Endothelial cell of umbilical vein (primary cell): ENCODE results near the gene NLRP6. TPM values are rescaled to one million over a fixed set of nuclear protein-coding genes. Genes with fewer than 3 reads are reported as not detected.
A peak's percentile ranks its signal among the peaks of the same experiment; 100 is the strongest.

ENCODE experiments used
- BruUV-seq: library from RNA; stranded (reverse); fragments of 400-500 nt; replicated peaks from 2 replicates; lab custom pipeline; 2021; lab: Mats Ljungman, UMichigan
- CTCF ChIA-PET: fragments of 300-600, 350-600 bp; sonication (Branson Sonifier 250); formaldehyde crosslinking; loops from one replicate; lab custom pipeline; 2021; ENCODE audit warnings: antibody characterized with exemption, inconsistent platforms; lab: Charles Lee
- POLR2A ChIA-PET: fragments of 300-600, 350-600 bp; sonication (Branson Sonifier 250); formaldehyde crosslinking; loops from one replicate; lab custom pipeline; 2021; ENCODE audit warnings: antibody characterized with exemption, inconsistent platforms; lab: Charles Lee
- DNase-seq: peaks from one replicate; pipeline ENCODE4 v3.0.0-alpha.2; 2011; ENCODE audit warnings: low read depth, low spot score
- FAIRE-seq: peaks from 2 replicates; lab custom pipeline; 2011; peaks lifted over from hg19 to GRCh38; lab: Jason Lieb, UNC
- H2AFZ ChIP-seq: 2 replicates; pipeline ENCODE4 v1.6.0; 2012; ENCODE audit warnings: low read depth, low read length, control low read depth, inconsistent platforms
- H3K27ac ChIP-seq: 2 replicates; pipeline ENCODE4 v1.5.1; 2011; ENCODE audit warnings: low read depth, mild to moderate bottlenecking, control low read depth, low read length, moderate library complexity; ENCODE audit not compliant: insufficient read depth
- H3K27me3 ChIP-seq, 2 experiments: 2 replicates each; pipeline versions ENCODE4 v1.6.0 to v1.6.1; 2011; ENCODE audit warnings: low read length in 2 of 2, mixed read lengths in 1 of 2; ENCODE audit not compliant: control insufficient read depth in 2 of 2, insufficient read depth in 2 of 2
- H3K36me3 ChIP-seq, 2 experiments: 2 replicates in 1 of 2; 3 replicates in 1 of 2; pipeline ENCODE4 v1.5.1; 2011; ENCODE audit warnings: low read length in 2 of 2, mild to moderate bottlenecking in 1 of 2, moderate library complexity in 1 of 2; ENCODE audit not compliant: control insufficient read depth in 2 of 2, insufficient read depth in 2 of 2; ENCODE audit errors: extremely low read depth in 1 of 2
- H3K4me1 ChIP-seq: 3 replicates; pipeline ENCODE4 v1.5.1; 2011; ENCODE audit warnings: mild to moderate bottlenecking, low read length; ENCODE audit not compliant: control insufficient read depth, insufficient read depth; ENCODE audit errors: extremely low read depth
- H3K4me2 ChIP-seq: 2 replicates; pipeline ENCODE4 v1.6.1; 2011; ENCODE audit warnings: low read length, control low read depth, mixed read lengths; ENCODE audit not compliant: insufficient read depth
- H3K4me3 ChIP-seq, 3 experiments: fragments of 200-600 bp in 1 of 3; sonication (generic), shearing (Covaris generic) in 1 of 3; replicated peaks in 1 of 3; 2 replicates each; pipeline ENCODE4 v1.5.1; 2011 to 2016; ENCODE audit warnings: control low read depth in 3 of 3, low read length in 3 of 3, mild to moderate bottlenecking in 2 of 3, inconsistent platforms in 1 of 3, low read depth in 1 of 3, moderate library complexity in 1 of 3; ENCODE audit not compliant: insufficient read depth in 1 of 3
- H3K79me2 ChIP-seq: 2 replicates; pipeline ENCODE4 v1.6.0; 2012; ENCODE audit warnings: low read length, inconsistent platforms; ENCODE audit not compliant: control insufficient read depth, insufficient read depth
- H3K9ac ChIP-seq: replicated peaks from 2 replicates; pipeline ENCODE3; 2011; ENCODE audit warnings: low read length, control low read depth; ENCODE audit not compliant: insufficient read depth; ENCODE audit errors: extremely low read depth
- H3K9me1 ChIP-seq: replicated peaks from 3 replicates; pipeline ENCODE4 v1.6.0; 2011; ENCODE audit warnings: mild to moderate bottlenecking, low read length; ENCODE audit not compliant: control insufficient read depth, insufficient read depth; ENCODE audit errors: extremely low read depth
- H3K9me3 ChIP-seq: replicated peaks from 2 replicates; pipeline ENCODE4 v1.5.1; 2012; ENCODE audit warnings: low read length, inconsistent platforms; ENCODE audit not compliant: control insufficient read depth, insufficient read depth
- H4K20me1 ChIP-seq: replicated peaks from 2 replicates; pipeline ENCODE3; 2011; ENCODE audit warnings: mild to moderate bottlenecking, low read length; ENCODE audit not compliant: control insufficient read depth, insufficient read depth; ENCODE audit errors: extremely low read depth
- CTCF ChIP-seq, 2 donors: IDR thresholded peaks; 1 replicate in 1 of 2; 2 replicates in 1 of 2; pipeline ENCODE4 v1.5.1; 2011; ENCODE audit warnings: low read length in 2 of 2, mild to moderate bottlenecking in 2 of 2, moderate library complexity in 2 of 2, control low read depth in 1 of 2, inconsistent platforms in 1 of 2, low read depth in 1 of 2; ENCODE audit not compliant: insufficient read depth in 1 of 2; ENCODE audit errors: extremely low read depth in 1 of 2
- EZH2 ChIP-seq: IDR thresholded peaks from 2 replicates; pipeline ENCODE4 v1.6.1; 2012; ENCODE audit warnings: borderline replicate concordance, low read depth, mild to moderate bottlenecking, moderate library complexity, low read length, inconsistent platforms; ENCODE audit not compliant: severe bottlenecking
- FOS ChIP-seq: IDR thresholded peaks from 2 replicates; pipeline ENCODE4 v1.6.1; 2011; ENCODE audit warnings: mild to moderate bottlenecking, low read length, moderate library complexity, borderline replicate concordance; ENCODE audit not compliant: insufficient read depth
- GATA2 ChIP-seq: IDR thresholded peaks from 2 replicates; pipeline ENCODE4 v1.7.0; 2011; ENCODE audit warnings: low read depth, mild to moderate bottlenecking, moderate library complexity, mixed read lengths, low read length; ENCODE audit not compliant: insufficient read length, insufficient read depth
- JUN ChIP-seq: IDR thresholded peaks from 2 replicates; pipeline ENCODE4 v1.6.1; 2011; ENCODE audit warnings: borderline replicate concordance, low read depth; ENCODE audit not compliant: insufficient read length, insufficient read depth
- MAX ChIP-seq: IDR thresholded peaks from 2 replicates; pipeline ENCODE4 v1.6.1; 2011; ENCODE audit not compliant: insufficient read depth, insufficient read length
- MYC ChIP-seq: IDR thresholded peaks from one replicate; pipeline ENCODE4 v1.6.1; 2011; ENCODE audit warnings: mild to moderate bottlenecking, low read depth, low read length
- POLR2A ChIP-seq: IDR thresholded peaks from 2 replicates; pipeline ENCODE4 v1.6.1; 2012; ENCODE audit warnings: low read depth, mild to moderate bottlenecking, control low read depth, low read length
- POLR2AphosphoS5 ChIP-seq: IDR thresholded peaks from 2 replicates; pipeline ENCODE4 v1.6.1; 2012; ENCODE audit warnings: low read depth, mild to moderate bottlenecking, control low read depth, low read length, moderate library complexity; ENCODE audit not compliant: insufficient read depth
- dilution Hi-C: fragments of 300-500 bp; cut with MboI; formaldehyde crosslinking; loops from one replicate; pipeline ENCODE4 v1.15.0; 2019; ENCODE audit warnings: low sequenced_read_pairs; ENCODE audit not compliant: extremely low pct_ligation_motif_present
- intact Hi-C: fragments of 100-400 bp; cut with micrococcal nuclease; formaldehyde crosslinking; loops from one replicate; pipeline ENCODE4 v1.10.0; 2022
- polyA plus RNA-seq, 4 experiments: library from polyadenylated mRNA; depleted of rRNA in 3 of 4; stranded (reverse) in 3 of 4; unstranded in 1 of 4; fragments of >200 nt; gene quantifications; 2 replicates each; pipeline versions ENCODE4 v1.2.1 to v1.2.3, GENCODE V29; 2011 to 2012; ENCODE audit warnings: missing spikeins in 1 of 4
- total RNA-seq: library from RNA; stranded (reverse); gene quantifications from 2 replicates; pipeline ENCODE4 v1.2.3, GENCODE V29; 2021

NLRP6 gene
- total and polyA plus RNA-seq, 2 donors (not counting 3 experiments of a cell fraction or from before 2014, with no cell fraction given), result not detected

GRCh38 chr11:326592-326841, 48.3 kb downstream of the NLRP6 start:
- POLR2A ChIA-PET, result no interaction called here
- peaks cover 15% of the 10 kb centered on the region for H3K4me1 ChIP-seq
- H3K4me2 ChIP-seq, result no peak overlapping the region
- H4K20me1 ChIP-seq, result no peaks in the 10 kb centered on the region
- H2AFZ ChIP-seq, result peak overlapping the region; percentile 50
- dilution Hi-C loops (no loop called here), intact Hi-C loops (loop anchor here (2.0 kb wide), 1 partner anchor 30 kb away; no protein-coding TSS in a partner anchor)
- H3K4me3 ChIP-seq, result no peak overlapping the region
- no peak for TF ChIP-seq POLR2AphosphoS5
- TF ChIP-seq EZH2, result no peak
- TF ChIP-seq POLR2A, result no peak
- TF ChIP-seq FOS, result no peak
- TF ChIP-seq CTCF (IDR thresholded peaks at IDR 0.05; ENCODE audit: extremely low read depth in 1 of 2, insufficient read depth in 1 of 2, low read depth in 1 of 2, low read length in 2 of 2), result no peak
- no peak for TF ChIP-seq MYC
- no peak for TF ChIP-seq GATA2
- TF ChIP-seq MAX, result no peak
- no peak for TF ChIP-seq JUN
- no peaks in the 10 kb centered on the region for H3K9me3 ChIP-seq
- no peaks in the 10 kb centered on the region for H3K36me3 ChIP-seq
- H3K9ac ChIP-seq, result no peak overlapping the region
- no peaks in the 10 kb centered on the region for H3K9me1 ChIP-seq
- peak overlapping the region; percentile 59 for H3K27ac ChIP-seq
- DNase-seq (no peak), FAIRE-seq (no peak)
- CTCF ChIA-PET, result interaction anchor here (1.2 to 1.3 kb wide), 2 partner anchors 22 to 24 kb away, joined by 3 to 4 read pairs; no protein-coding TSS in a partner anchor
- H3K79me2 ChIP-seq, result no peaks in the 10 kb centered on the region
- H3K27me3 ChIP-seq, result no peaks in the 10 kb centered on the region
- BruUV-seq, result no TSS peak
